GM23338 (cell line): ENCODE data around the gene WNT11. TPM values are rescaled to one million over a fixed set of nuclear protein-coding genes. Genes with fewer than 3 reads are reported as not detected.

Experiments
- ATAC-seq: fragments of 200-7000 bp; cut with Tn5 transposase; 3 replicates; pipeline ENCODE4 v1.9.1; 2020
- DNase-seq: peaks from one replicate; pipeline ENCODE4 v3.0.0-alpha.2; 2015; ENCODE audit warnings: low spot score
- H2AFZ ChIP-seq: fragments of 200-600 bp; sonication (generic); 2 replicates; pipeline ENCODE4 v1.8.0; 2016; ENCODE audit warnings: antibody characterized with exemption, mild to moderate bottlenecking, moderate library complexity
- H3F3A ChIP-seq: fragments of 200-600 bp; sonication (generic); replicated peaks from 2 replicates; pipeline ENCODE4 v1.8.0; 2017; ENCODE audit warnings: antibody characterized with exemption, mixed run types, low read depth
- H3K27ac ChIP-seq: fragments of 200-600 bp; sonication (generic); 2 replicates; pipeline ENCODE4 v1.6.1; 2016; ENCODE audit warnings: low read depth
- H3K27me3 ChIP-seq: fragments of 200-600 bp; sonication (generic); 2 replicates; pipeline ENCODE4 v1.8.0; 2016; ENCODE audit warnings: mild to moderate bottlenecking, mixed run types, moderate library complexity; ENCODE audit not compliant: insufficient read depth
- H3K36me3 ChIP-seq: fragments of 200-600 bp; sonication (generic); 2 replicates; pipeline ENCODE4 v1.8.0; 2016; ENCODE audit warnings: mild to moderate bottlenecking; ENCODE audit not compliant: insufficient read depth
- H3K4me1 ChIP-seq: fragments of 200-600 bp; sonication (generic); 2 replicates; pipeline ENCODE4 v1.8.0; 2016; ENCODE audit warnings: mild to moderate bottlenecking, moderate library complexity; ENCODE audit not compliant: insufficient read depth
- H3K4me2 ChIP-seq: fragments of 200-600 bp; sonication (generic); 2 replicates; pipeline ENCODE4 v1.7.1; 2017; ENCODE audit warnings: mixed run types
- H3K4me3 ChIP-seq: fragments of 200-600 bp; sonication (generic); 2 replicates; pipeline ENCODE4 v1.6.1; 2016; ENCODE audit warnings: mixed run types
- H3K79me2 ChIP-seq: fragments of 200-600 bp; sonication (generic); replicated peaks from 2 replicates; pipeline ENCODE4 v1.8.0; 2017; ENCODE audit warnings: mild to moderate bottlenecking; ENCODE audit not compliant: insufficient read depth
- H3K9me2 ChIP-seq: fragments of 200-600 bp; sonication (generic); 2 replicates; pipeline ENCODE4 v1.8.0; 2017; ENCODE audit not compliant: insufficient read depth
- H4K20me1 ChIP-seq: fragments of 200-600 bp; sonication (generic); replicated peaks from 2 replicates; pipeline ENCODE4 v1.8.0; 2017; ENCODE audit warnings: mild to moderate bottlenecking; ENCODE audit not compliant: insufficient read depth
- H3K27ac Mint-ChIP-seq: 2 replicates; pipeline ENCODE4 v1.8.0; 2020; ENCODE audit warnings: inconsistent platforms, mild to moderate bottlenecking, moderate library complexity, mixed read lengths
- H3K27me3 Mint-ChIP-seq: 3 replicates; pipeline ENCODE4 v1.8.0; 2022; ENCODE audit warnings: low read depth, mild to moderate bottlenecking, moderate library complexity, mixed read lengths, inconsistent platforms; ENCODE audit not compliant: insufficient read depth, poor library complexity
- H3K36me3 Mint-ChIP-seq: 3 replicates; pipeline ENCODE4 v1.8.0; 2021; ENCODE audit warnings: low read depth, mild to moderate bottlenecking, inconsistent platforms, moderate library complexity, mixed read lengths
- H3K4me1 Mint-ChIP-seq: 3 replicates; pipeline ENCODE4 v1.8.0; 2020; ENCODE audit warnings: mild to moderate bottlenecking, inconsistent platforms, mixed read lengths
- H3K4me3 Mint-ChIP-seq: 3 replicates; pipeline ENCODE4 v1.8.0; 2021; ENCODE audit warnings: moderate library complexity, mild to moderate bottlenecking, inconsistent platforms, mixed read lengths
- H3K9me3 Mint-ChIP-seq: 3 replicates; pipeline ENCODE4 v1.8.0; 2020; ENCODE audit warnings: moderate library complexity, mild to moderate bottlenecking, inconsistent platforms, mixed read lengths
- CTCF ChIP-seq, 2 experiments: fragments of 200-600 bp in 1 of 2; sonication (generic) in 1 of 2; conservative IDR thresholded peaks; 2 replicates each; pipeline versions ENCODE4 v1.5.1 to v1.6.1; 2016 to 2017; ENCODE audit warnings: antibody characterized with exemption in 2 of 2, low read depth in 2 of 2, mild to moderate bottlenecking in 2 of 2, moderate library complexity in 1 of 2
- EZH2 ChIP-seq: fragments of 200-600 bp; sonication (generic); IDR thresholded peaks from one replicate; pipeline ENCODE4 v1.8.0; 2017; ENCODE audit warnings: antibody characterized with exemption, mild to moderate bottlenecking, low read depth; ENCODE audit not compliant: unreplicated experiment
- EZH2phosphoT487 ChIP-seq: fragments of 200-600 bp; sonication (generic); IDR thresholded peaks from one replicate; pipeline ENCODE4 v1.8.1; 2018; ENCODE audit warnings: antibody characterized with exemption; ENCODE audit not compliant: unreplicated experiment
- POLR2AphosphoS5 ChIP-seq: IDR thresholded peaks from 2 replicates; pipeline ENCODE4 v1.6.1; 2016; ENCODE audit warnings: antibody characterized with exemption, low read depth
- STAT1 ChIP-seq: IDR thresholded peaks from one replicate; pipeline ENCODE4 v1.6.1; 2016; ENCODE audit warnings: antibody characterized with exemption; ENCODE audit not compliant: unreplicated experiment
- ZNF462 ChIP-seq: fragments of 250-450 bp; sonication (Bioruptor Pico); IDR thresholded peaks from 2 replicates; pipeline ENCODE4 v1.5.0; 2020; ENCODE audit warnings: mild to moderate bottlenecking, moderate library complexity
- polyA plus RNA-seq: library from polyadenylated mRNA; unstranded; fragments of >200 nt; fragmentation: Nextera tagmentation; extraction: Ambion mirVana; gene quantifications from 2 replicates; pipeline ENCODE4 v1.2.1, GENCODE V29; 2016
- total RNA-seq: library from RNA; depleted of rRNA; stranded (reverse); fragments of >200 nt; shearing (Covaris generic); gene quantifications from 2 replicates; pipeline ENCODE4 v1.2.3, GENCODE V29; 2014

WNT11 gene
- total and polyA plus RNA-seq, 2 experiments from 2014 or later, result 0.44 to 0.56 TPM

- TF ChIP-seq ZNF462 (CRISPR knock-in tag), result no peak
- no peak for TF ChIP-seq EZH2phosphoT487
- no peak for TF ChIP-seq POLR2AphosphoS5
Observed at GRCh38 chr11:76172583-76172982, 33.7 kb downstream of the WNT11 start (continued).

GRCh38 chr11:76170468-76170867, 35.8 kb downstream of the WNT11 start:
- no peak overlapping the region for H3K4me2 ChIP-seq
- no peak overlapping the region for H3K27ac ChIP-seq
- no peaks in the 10 kb centered on the region for H3K9me2 ChIP-seq
- ATAC-seq (no peak), DNase-seq (no peak)
- no peaks in the 10 kb centered on the region; the same call in 2 of the 3 replicates for H3K4me1 Mint-ChIP-seq
- peaks cover 20% of the 10 kb centered on the region for H3K27me3 Mint-ChIP-seq
- no peak overlapping the region for H2AFZ ChIP-seq
- H3F3A ChIP-seq, result no peaks in the 10 kb centered on the region
- H3K36me3 Mint-ChIP-seq, result no peaks in the 10 kb centered on the region; the same call in 2 of the 3 replicates
- H3K27ac Mint-ChIP-seq, result no peak overlapping the region
- peaks cover 5% of the 10 kb centered on the region; the same call in 1 of the 2 replicates for H3K27me3 ChIP-seq
- no peaks in the 10 kb centered on the region for H3K4me1 ChIP-seq
- H4K20me1 ChIP-seq, result no peaks in the 10 kb centered on the region
- H3K4me3 ChIP-seq, result no peak overlapping the region
- peaks cover 3% of the 10 kb centered on the region; the same call in 2 of the 3 replicates for H3K9me3 Mint-ChIP-seq
- no peak overlapping the region for H3K4me3 Mint-ChIP-seq
- H3K79me2 ChIP-seq, result no peaks in the 10 kb centered on the region
- no peaks in the 10 kb centered on the region for H3K36me3 ChIP-seq
- TF ChIP-seq ZNF462 (CRISPR knock-in tag), result no peak
- TF ChIP-seq EZH2phosphoT487, result no peak
- TF ChIP-seq EZH2, result no peak
- TF ChIP-seq STAT1, result no peak
- no peak for TF ChIP-seq CTCF (conservative IDR thresholded peaks at IDR 0.05; ENCODE audit: low read depth in 2 of 2)
